Fibroblast of skin of right biceps (primary cell): ENCODE measurements around the gene DEPDC4.
"Not testable (repeated sequence)": the region's sequence is repeated elsewhere in the genome, so short reads cannot be mapped to it uniquely, and the experiment has no call there.

Source experiments
- DNase-seq: peaks from one replicate; pipeline ENCODE4 v3.0.0-alpha.2; 2013

The DEPDC4 gene

GRCh38 chr12:100266835-100267602 is at the start of gene DEPDC4, which contains the start of gene SCYL2:
Gene DEPDC4 (minus strand): TSS chr12:100267079. CDS start chr12:100267076, 3 bp downstream.
Gene SCYL2 (plus strand): TSS chr12:100267177. CDS start chr12:100282971, 15,794 bp downstream.
- DNase-seq = peak; percentile 98

- no peak for DNase-seq
Observed at GRCh38 chr12:100311317-100311716, 44.4 kb upstream of the DEPDC4 start.

GRCh38 chr12:100308138-100308537 is 41.3 kb upstream of the DEPDC4 start:
- DNase-seq = not testable (repeated sequence)

GRCh38 chr12:100304334-100304733 is 37.5 kb upstream of the DEPDC4 start:
- not testable (repeated sequence) for DNase-seq

GRCh38 chr12:100303831-100304230 is 37.0 kb upstream of the DEPDC4 start:
- no peak for DNase-seq

GRCh38 chr12:100302081-100302480 is 35.2 kb upstream of the DEPDC4 start:
- DNase-seq = no peak

GRCh38 chr12:100295764-100296555 is 29.1 kb upstream of the DEPDC4 start:
- DNase-seq = peak; percentile 45

- DNase-seq = not testable (repeated sequence)
Observed at GRCh38 chr12:100294366-100294765, 27.5 kb upstream of the DEPDC4 start.

- DNase-seq = no peak
Observed at GRCh38 chr12:100293017-100293416, 26.1 kb upstream of the DEPDC4 start.

GRCh38 chr12:100290016-100290415 is 23.1 kb upstream of the DEPDC4 start:
- DNase-seq = no peak

- no peak for DNase-seq
Observed at GRCh38 chr12:100289038-100289437, 22.2 kb upstream of the DEPDC4 start.

- not testable (repeated sequence) for DNase-seq
Observed at GRCh38 chr12:100284556-100284955, 17.7 kb upstream of the DEPDC4 start.

- DNase-seq = no peak
Observed at GRCh38 chr12:100279607-100280244, 12.8 kb upstream of the DEPDC4 start.

GRCh38 chr12:100279159-100279558 is 12.3 kb upstream of the DEPDC4 start:
- DNase-seq = no peak

- no peak for DNase-seq
Observed at GRCh38 chr12:100274291-100274690, 7.4 kb upstream of the DEPDC4 start.

- no peak for DNase-seq
Observed at GRCh38 chr12:100273782-100274181, 6.9 kb upstream of the DEPDC4 start.

- DNase-seq = no peak
Observed at GRCh38 chr12:100268835-100269564, 2.1 kb upstream of the DEPDC4 start.

- peak; percentile 43 for DNase-seq
Observed at GRCh38 chr12:100267603-100268281, 863 bp upstream of the DEPDC4 start.

- DNase-seq = no peak
Observed at GRCh38 chr12:100266585-100266834, 369 bp downstream of the DEPDC4 start.

GRCh38 chr12:100265732-100266584 is 921 bp downstream of the DEPDC4 start:
- DNase-seq = peak; percentile 42

- DNase-seq = not testable (repeated sequence)
Observed at GRCh38 chr12:100265107-100265506, 1.8 kb downstream of the DEPDC4 start.
